Transverse colon (tissue), 4 donors: Measurements from ENCODE around the gene VPS51.

Experiments
- CTCF ChIP-seq, 5 experiments: fragments of 200-600 bp in 3 of 5; fragments of 450-650 bp in 2 of 5; sonication (generic) in 3 of 5; IDR thresholded peaks; 1 replicate in 2 of 5; 2 replicates in 3 of 5; pipeline ENCODE4 v1.5.1; 2016 to 2017; ENCODE audit warnings: antibody characterized with exemption in 5 of 5, inconsistent platforms in 3 of 5, mild to moderate bottlenecking in 2 of 5, moderate library complexity in 1 of 5
- EP300 ChIP-seq: sonication (generic); formaldehyde crosslinking; IDR thresholded peaks from one replicate; pipeline ENCODE4 v1.6.1; 2017; ENCODE audit warnings: antibody characterized with exemption, low read depth
- POLR2A ChIP-seq: fragments of 450-650 bp; IDR thresholded peaks from one replicate; pipeline ENCODE4 v1.6.1; 2016; ENCODE audit warnings: antibody characterized with exemption, mild to moderate bottlenecking, moderate library complexity
- POLR2AphosphoS5 ChIP-seq, 3 donors: sonication (generic); formaldehyde crosslinking; IDR thresholded peaks; one replicate each; pipeline ENCODE4 v1.6.1; 2016; ENCODE audit warnings: antibody characterized with exemption in 3 of 3

GRCh38 chr11:65127473-65128181, 31.6 kb downstream of the VPS51 start:
- no peak for TF ChIP-seq CTCF (IDR thresholded peaks at IDR 0.05)
- TF ChIP-seq EP300, result no peak
- no peak for TF ChIP-seq POLR2A
- TF ChIP-seq POLR2AphosphoS5 (IDR thresholded peaks at IDR 0.05), result no peak
